Gastrocnemius medialis (tissue), 4 donors: Measurements from ENCODE around the gene ANXA2R.

Experiments used
- CTCF ChIP-seq, 5 experiments: fragments of 450-650 bp in 3 of 5; fragments of 200-600 bp in 2 of 5; sonication (generic) in 2 of 5; IDR thresholded peaks in 4 of 5; conservative IDR thresholded peaks in 1 of 5; 1 replicate in 4 of 5; 2 replicates in 1 of 5; pipeline ENCODE4 v1.5.1; 2016 to 2019; ENCODE audit warnings: antibody characterized with exemption in 5 of 5, mild to moderate bottlenecking in 3 of 5, moderate library complexity in 3 of 5
- POLR2A ChIP-seq, 2 donors: fragments of 450-650 bp; IDR thresholded peaks; one replicate each; pipeline ENCODE4 v1.6.1; 2017; ENCODE audit warnings: antibody characterized with exemption in 2 of 2, mild to moderate bottlenecking in 2 of 2, moderate library complexity in 2 of 2

- TF ChIP-seq POLR2A (IDR thresholded peaks at IDR 0.05) (peak; percentile 60 to 76), CTCF (IDR thresholded peaks at IDR 0.05 in 4 of 5, conservative IDR thresholded peaks at IDR 0.05 in 1 of 5) (no peak)
Observed at GRCh38 chr5:43041669-43042175, 1.6 kb upstream of the ANXA2R start.
